A549 treated with AZD2906 at 1 μM for 4 hours (cell line): ENCODE results near the gene OR2A12. TPM values are rescaled to one million over a fixed set of nuclear protein-coding genes. Genes with fewer than 3 reads are reported as not detected.

Experiments used
- total RNA-seq: library from RNA; stranded (reverse); fragments of 200-300 nt; extraction: Qiagen RNA extraction; gene quantifications from 5 replicates; pipeline ENCODE4 v1.2.3, GENCODE V29; 2022

The OR2A12 gene, protein sequence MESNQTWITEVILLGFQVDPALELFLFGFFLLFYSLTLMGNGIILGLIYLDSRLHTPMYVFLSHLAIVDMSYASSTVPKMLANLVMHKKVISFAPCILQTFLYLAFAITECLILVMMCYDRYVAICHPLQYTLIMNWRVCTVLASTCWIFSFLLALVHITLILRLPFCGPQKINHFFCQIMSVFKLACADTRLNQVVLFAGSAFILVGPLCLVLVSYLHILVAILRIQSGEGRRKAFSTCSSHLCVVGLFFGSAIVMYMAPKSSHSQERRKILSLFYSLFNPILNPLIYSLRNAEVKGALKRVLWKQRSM
- not detected in 5 replicates for total RNA-seq

GRCh38 chr7:144085978-144086377 is at the start of gene OR2A12:
Gene OR2A12 (plus strand): TSS chr7:144086278. CDS start chr7:144095108, 8,830 bp downstream.

GRCh38 chr7:144048648-144049047 is 37.4 kb upstream of the OR2A12 start, which contains the start of gene OR2A5:
Gene OR2A5 (plus strand): TSS chr7:144048948. CDS start chr7:144050402, 1,454 bp downstream.

GRCh38 chr7:144069511-144069910 is 16.6 kb upstream of the OR2A12 start, which contains the start of gene OR2A25:
Gene OR2A25 (plus strand): TSS chr7:144069811. CDS start chr7:144074220, 4,409 bp downstream.

DNA sequence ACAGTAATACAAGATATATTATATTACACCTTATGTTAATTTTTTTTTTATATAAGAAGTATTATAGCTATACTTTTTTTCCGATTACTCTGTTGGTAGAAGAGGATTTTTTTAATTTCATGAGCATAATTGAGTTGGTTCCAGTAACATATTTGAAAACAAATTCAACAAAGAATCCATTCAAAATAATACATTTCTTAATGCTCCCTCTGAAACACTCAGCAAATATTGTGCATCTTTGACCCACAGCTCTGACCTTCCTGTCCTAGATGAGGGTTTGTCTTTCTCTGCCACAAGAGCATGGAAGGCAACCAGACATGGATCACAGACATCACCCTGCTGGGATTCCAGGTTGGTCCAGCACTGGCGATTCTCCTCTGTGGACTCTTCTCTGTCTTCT is 23.2 kb downstream of the OR2A12 start, which contains the start of gene OR2A2:
Gene OR2A2 (plus strand): TSS at position 301 of the 400 bp plus-strand sequence. CDS start 0 bp downstream, at position 301.

GRCh38 chr7:144122876-144123275 is 36.8 kb downstream of the OR2A12 start, which contains the start of gene OR2A14:
Gene OR2A14 (plus strand): TSS chr7:144123176. CDS start chr7:144129113, 5,937 bp downstream.

Other genes with a start within 250 kb of the OR2A12 start
- 14.3 to 19.9 TPM (median 17.3 TPM) in 5 replicates for gene TCAF1, start 184.1 kb upstream of the OR2A12 start, total RNA-seq
- gene OR2F2, start 151.0 kb upstream of the OR2A12 start, total RNA-seq = not detected in 5 replicates
- not detected in 5 replicates for gene OR2F1, start 131.4 kb upstream of the OR2A12 start, total RNA-seq
- gene OR6B1, start 86.0 kb upstream of the OR2A12 start, total RNA-seq = not detected in 5 replicates
- gene OR2A5, start 37.3 kb upstream of the OR2A12 start, total RNA-seq = not detected in 5 replicates
- gene OR2A25, start 16.5 kb upstream of the OR2A12 start, total RNA-seq = not detected in 5 replicates
- gene OR2A2, start 23.3 kb downstream of the OR2A12 start, total RNA-seq = not detected in 5 replicates
- not detected in 5 replicates for gene OR2A14, start 36.9 kb downstream of the OR2A12 start, total RNA-seq
- 0.06 TPM in 1 of 5 replicates, not detected in the others for gene CTAGE4, start 97.2 kb downstream of the OR2A12 start, total RNA-seq
- 0.46 to 0.73 TPM (median 0.55 TPM) in 5 replicates for gene ARHGEF35, start 109.6 kb downstream of the OR2A12 start, total RNA-seq
- not detected in 5 replicates for gene OR2A42, start 153.3 kb downstream of the OR2A12 start, total RNA-seq
- gene OR2A7, start 178.5 kb downstream of the OR2A12 start, total RNA-seq = not detected in 5 replicates
- not detected in 5 replicates for gene CTAGE8, start 183.0 kb downstream of the OR2A12 start, total RNA-seq
- gene OR2A1, start 226.1 kb downstream of the OR2A12 start, total RNA-seq = not detected in 5 replicates